Mucosa of stomach (tissue), 1 donor: Measurements from ENCODE around the gene ZNF483.
A peak's percentile ranks its signal among the peaks of the same experiment; 100 is the strongest.
"Not testable (repeated sequence)": the region's sequence is repeated elsewhere in the genome, so short reads cannot be mapped to it uniquely, and the experiment has no call there.

Experiments
- H3K27me3 ChIP-seq: one replicate; pipeline ENCODE4 v1.7.0; 2013; ENCODE audit warnings: mild to moderate bottlenecking, low read length; ENCODE audit not compliant: control insufficient read depth, insufficient read depth
- H3K36me3 ChIP-seq: one replicate; pipeline ENCODE4 v1.7.0; 2013; ENCODE audit warnings: low read length; ENCODE audit not compliant: control insufficient read depth, insufficient read depth
- H3K4me1 ChIP-seq: one replicate; pipeline ENCODE4 v1.7.0; 2013; ENCODE audit warnings: mild to moderate bottlenecking, low read length; ENCODE audit not compliant: control insufficient read depth, insufficient read depth
- H3K4me3 ChIP-seq: one replicate; pipeline ENCODE4 v1.7.0; 2013; ENCODE audit warnings: low read length
- H3K9ac ChIP-seq: one replicate; pipeline ENCODE4 v1.7.0; 2013; ENCODE audit warnings: mild to moderate bottlenecking, low read length, moderate library complexity
- H3K9me3 ChIP-seq: one replicate; pipeline ENCODE4 v1.7.0; 2013; ENCODE audit warnings: mild to moderate bottlenecking, low read length, moderate library complexity; ENCODE audit not compliant: control insufficient read depth
- donor health status: Pancreatic carcinoma.

The ZNF483 gene

DNA sequence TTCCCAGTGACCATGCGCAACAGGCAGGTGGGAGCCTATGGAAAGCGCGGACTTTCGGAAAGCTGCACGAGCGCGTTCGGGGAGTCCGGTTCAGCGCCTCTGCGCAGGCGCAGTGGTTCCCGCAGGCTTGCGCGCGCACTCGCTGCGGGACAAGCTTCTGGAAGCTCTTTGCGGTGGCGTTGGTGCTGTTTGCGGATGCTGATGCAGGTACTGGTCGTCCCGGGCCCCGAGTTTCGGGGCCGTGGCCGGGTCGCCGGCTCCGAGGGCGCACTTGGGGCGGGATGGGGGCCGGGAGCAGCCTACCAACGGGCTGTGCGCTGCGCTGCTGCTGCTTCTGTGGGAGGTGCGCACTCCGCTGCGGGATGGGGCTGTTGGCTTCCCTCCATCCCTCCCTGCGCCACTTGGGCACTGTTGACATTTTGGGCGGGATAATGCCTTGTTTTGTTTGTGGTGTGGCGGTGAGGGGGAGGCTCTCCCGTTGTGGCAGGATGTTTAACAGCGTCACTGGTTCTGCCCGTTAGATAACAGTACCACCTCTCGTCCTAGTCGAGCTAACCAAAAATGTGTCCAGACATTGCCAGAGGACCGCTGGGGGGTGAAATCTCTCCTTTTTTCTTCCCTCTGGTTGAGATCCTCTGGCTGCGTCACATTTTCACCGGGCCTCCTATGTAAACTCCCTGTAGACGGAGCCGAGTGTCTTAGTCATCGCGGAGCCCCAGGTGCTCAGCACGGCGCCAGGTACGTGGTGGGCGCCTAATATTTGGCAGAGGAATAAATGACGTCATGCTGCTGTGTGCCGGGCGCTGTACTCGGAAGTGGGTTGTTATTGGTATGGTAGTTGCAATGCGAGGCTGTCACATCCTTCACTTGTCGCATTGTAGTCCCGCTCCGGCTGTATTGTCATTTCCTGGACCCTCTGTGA lies at the start of gene ZNF483:
TSS of gene ZNF483 (plus strand) at position 124 of the 922 bp plus-strand sequence. CDS start 2,217 bp downstream, outside the sequence.
- Histone ChIP-seq H3K9me3 (no peaks in the 10 kb centered on the region), H3K9ac (peak within 1 kb of the TSS; percentile 80), H3K27me3 (no peaks in the 10 kb centered on the region), H3K4me1 (no peaks in the 10 kb centered on the region), H3K4me3 (peak within 1 kb of the TSS; percentile 87), H3K36me3 (no peaks in the 10 kb centered on the region)

DNA sequence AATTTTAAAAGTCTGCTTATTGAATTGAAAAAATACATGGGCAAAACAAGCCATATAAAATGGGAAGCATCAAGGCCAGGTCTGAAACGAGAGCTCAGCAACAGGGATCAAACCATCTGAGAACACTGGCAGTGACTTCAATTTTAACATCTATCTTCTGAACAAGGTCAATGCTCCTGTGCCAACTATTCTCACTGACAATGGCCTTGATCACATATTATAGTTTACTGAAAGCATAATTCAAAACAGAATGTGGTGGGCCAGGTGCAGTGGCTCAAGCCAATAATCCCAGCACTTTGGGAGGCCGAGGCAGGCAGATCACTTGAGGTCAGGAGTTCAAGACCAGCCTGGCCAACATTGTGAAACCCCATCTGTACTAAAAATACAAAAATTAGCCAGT lies 49.8 kb upstream of the ZNF483 start:
- H3K9ac ChIP-seq: no peak overlapping the region
- peaks cover 5% of the 10 kb centered on the region for H3K4me1 ChIP-seq
- H3K4me3 ChIP-seq: no peak overlapping the region
- H3K36me3 ChIP-seq: no peaks in the 10 kb centered on the region
- H3K9me3 ChIP-seq: no peaks in the 10 kb centered on the region
- H3K27me3 ChIP-seq: no peaks in the 10 kb centered on the region

DNA sequence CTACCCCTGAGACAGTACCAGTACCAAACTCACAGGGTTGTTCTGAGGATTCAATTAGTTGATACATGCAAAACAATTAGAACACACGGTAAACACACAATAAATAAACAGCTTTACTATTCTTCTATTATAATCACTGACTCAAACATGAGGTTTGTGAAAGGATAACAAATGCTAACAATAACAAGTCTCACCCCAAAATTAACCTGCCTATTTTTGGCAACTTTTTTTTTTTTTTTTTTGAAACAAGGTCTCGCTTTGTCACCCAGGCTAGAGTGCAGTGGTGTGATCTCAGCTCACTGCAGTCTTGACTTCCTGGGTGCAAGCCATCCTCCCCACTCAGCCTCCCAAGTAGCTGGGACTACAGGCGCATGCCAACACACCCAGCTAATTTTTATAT lies 47.3 kb upstream of the ZNF483 start:
- Histone ChIP-seq H3K9me3 (no peaks in the 10 kb centered on the region), H3K27me3 (no peaks in the 10 kb centered on the region), H3K4me3 (no peak overlapping the region), H3K4me1 (no peaks in the 10 kb centered on the region), H3K36me3 (no peaks in the 10 kb centered on the region), H3K9ac (no peak overlapping the region)

DNA sequence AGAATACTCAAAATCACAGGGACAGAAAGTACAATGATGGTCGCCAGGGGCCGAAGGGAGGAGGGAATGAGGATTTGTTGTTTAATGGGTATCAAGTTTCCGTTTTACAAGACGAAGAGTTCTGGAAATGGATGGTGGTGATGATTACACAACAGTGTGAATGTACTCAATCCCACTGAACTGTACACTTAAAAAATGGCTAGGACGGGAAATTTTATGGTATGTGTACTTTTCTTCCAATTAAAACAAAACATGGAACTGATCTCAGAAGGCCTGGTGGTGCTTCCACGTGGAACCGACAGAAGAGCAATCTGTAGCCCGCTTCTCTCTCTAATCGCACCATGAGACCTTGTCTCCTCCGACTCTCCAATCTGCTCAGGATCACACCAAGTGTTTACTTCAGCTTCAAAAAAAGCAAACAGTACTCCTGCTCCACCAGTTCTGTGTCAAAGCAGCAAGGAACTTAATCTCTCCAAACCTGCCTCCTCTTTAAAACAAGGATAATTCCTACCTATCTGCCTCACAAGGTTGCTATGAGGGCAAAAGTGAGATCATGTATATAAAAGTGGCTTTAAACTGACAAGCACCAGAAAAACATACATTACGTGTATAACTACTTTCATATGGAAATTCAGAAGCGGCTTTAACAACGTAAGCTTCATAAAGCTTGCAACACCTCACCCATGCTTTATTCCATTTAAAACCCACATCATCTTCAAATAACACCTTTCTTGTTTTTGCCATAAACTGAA lies 42.9 kb upstream of the ZNF483 start:
- Histone ChIP-seq H3K27me3 (no peaks in the 10 kb centered on the region), H3K9ac (peak overlapping the region; percentile 98), H3K9me3 (no peaks in the 10 kb centered on the region)

DNA sequence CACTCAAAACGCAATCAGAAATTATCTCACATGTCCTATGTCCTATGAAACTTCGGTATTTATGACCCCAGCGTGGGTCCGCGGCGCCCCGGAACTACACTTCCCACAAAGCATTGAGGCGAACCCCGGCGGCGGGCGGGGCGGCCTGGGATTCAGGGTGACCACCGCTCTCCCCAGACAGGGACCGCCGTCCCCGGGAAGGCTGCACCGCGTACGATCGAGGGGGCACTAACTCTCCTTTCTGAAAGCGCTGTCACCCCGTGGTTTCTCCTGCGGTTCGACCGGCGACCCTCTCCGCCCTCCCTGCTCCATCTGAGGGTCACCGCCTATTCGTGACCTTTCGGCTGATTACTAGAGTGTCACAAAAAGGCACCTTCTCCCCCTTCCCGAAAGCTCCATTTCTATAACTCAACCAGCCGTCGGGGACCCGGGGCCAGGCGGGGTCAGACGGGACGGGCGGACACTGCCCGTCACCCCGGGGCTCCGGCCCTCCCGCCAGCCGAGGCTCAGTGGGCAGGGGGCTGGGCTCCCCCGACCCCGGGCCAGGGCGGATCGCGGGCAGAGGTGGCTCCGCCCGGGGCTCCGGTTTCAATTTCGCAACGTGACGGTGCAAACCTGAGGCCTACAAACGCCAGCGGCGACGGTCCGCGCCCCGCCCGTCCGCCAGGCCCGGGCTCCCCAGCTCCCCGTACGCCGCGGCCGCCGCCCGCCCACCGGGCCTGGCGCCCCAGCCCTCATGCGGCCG lies 42.1 kb upstream of the ZNF483 start:
- H3K9me3 ChIP-seq: no peaks in the 10 kb centered on the region
- peak overlapping the region; percentile 98 for H3K9ac ChIP-seq
- H3K4me1 ChIP-seq: no peaks in the 10 kb centered on the region
- peak overlapping the region; percentile 78 for H3K4me3 ChIP-seq
- H3K36me3 ChIP-seq: no peaks in the 10 kb centered on the region
- no peaks in the 10 kb centered on the region for H3K27me3 ChIP-seq

More for the DNA sequence above, 42.9 kb upstream of the ZNF483 start:
- H3K36me3 ChIP-seq: no peaks in the 10 kb centered on the region
- H3K4me1 ChIP-seq: no peaks in the 10 kb centered on the region
- H3K4me3 ChIP-seq: peak overlapping the region; percentile 78

DNA sequence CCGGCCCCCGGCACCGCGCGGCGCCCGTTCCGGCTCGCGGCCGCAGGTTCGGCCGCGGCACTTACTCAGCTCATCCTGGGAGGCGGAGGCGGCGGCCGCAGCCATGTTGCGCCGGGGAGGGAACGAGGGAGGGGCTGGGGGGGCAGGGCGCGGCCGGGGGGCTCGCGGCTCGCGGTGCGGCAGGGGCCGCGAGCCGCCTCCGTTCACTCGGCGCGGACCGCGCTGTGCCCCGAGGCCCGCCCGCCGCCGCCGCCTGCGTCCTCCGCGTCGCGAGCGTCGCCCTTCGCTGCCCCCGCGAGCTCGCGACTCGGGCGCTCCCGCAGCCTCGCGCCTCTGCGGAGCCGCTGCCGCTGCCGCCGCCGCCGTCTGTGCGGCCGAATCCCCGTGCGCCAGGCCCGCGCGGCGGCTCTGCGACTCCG lies 41.5 kb upstream of the ZNF483 start:
- H3K9me3 ChIP-seq: no peaks in the 10 kb centered on the region
- no peaks in the 10 kb centered on the region for H3K36me3 ChIP-seq
- H3K9ac ChIP-seq: no peak overlapping the region
- H3K27me3 ChIP-seq: no peaks in the 10 kb centered on the region
- no peak overlapping the region for H3K4me3 ChIP-seq
- no peaks in the 10 kb centered on the region for H3K4me1 ChIP-seq

DNA sequence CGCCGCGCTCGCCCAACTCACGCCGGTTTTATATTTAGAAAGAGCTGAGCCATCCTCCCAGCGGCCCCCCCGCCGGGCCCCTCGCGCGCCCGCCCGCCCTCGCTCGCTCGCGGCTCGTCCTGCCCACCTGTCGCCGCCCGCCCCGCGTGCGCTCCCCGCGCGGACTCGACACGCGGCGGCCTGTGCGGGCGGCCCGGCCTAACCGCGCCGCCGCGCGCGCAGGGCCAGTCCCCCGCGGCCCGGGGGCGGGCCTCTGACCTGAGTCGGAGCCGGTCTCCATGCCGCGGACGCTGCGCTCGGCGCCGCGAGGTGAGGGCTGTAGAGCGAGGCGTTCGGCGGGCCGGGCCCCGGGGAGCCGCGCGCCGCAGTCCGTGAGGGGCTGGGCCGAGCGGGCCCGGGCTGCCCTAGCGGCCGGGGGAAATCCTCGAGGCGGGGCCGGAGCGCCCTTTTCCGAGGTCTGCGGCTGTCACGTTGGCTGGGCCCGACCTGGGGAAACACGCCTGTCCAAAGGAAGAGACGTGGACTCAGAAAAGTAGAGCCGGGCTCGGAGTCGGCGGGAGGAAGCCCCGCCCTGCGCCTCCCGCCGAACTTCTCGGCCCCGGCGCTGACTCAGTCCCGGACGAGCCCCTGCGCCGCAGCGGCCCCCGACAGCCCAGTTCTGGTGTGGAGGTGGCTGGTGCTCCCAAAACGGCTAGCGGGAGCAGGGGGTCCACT lies 41.0 kb upstream of the ZNF483 start, which contains the start of gene ECPAS:
TSS of gene ECPAS (minus strand) at position 526 of the 714 bp plus-strand sequence. CDS start 11,465 bp downstream, outside the sequence.
- peak within 1 kb of the TSS; percentile 57 for H3K4me3 ChIP-seq
- H3K9me3 ChIP-seq: no peaks in the 10 kb centered on the region
- peak within 1 kb of the TSS; percentile 98 for H3K9ac ChIP-seq
- H3K4me1 ChIP-seq: no peaks in the 10 kb centered on the region
- H3K36me3 ChIP-seq: no peaks in the 10 kb centered on the region
- no peaks in the 10 kb centered on the region for H3K27me3 ChIP-seq

DNA sequence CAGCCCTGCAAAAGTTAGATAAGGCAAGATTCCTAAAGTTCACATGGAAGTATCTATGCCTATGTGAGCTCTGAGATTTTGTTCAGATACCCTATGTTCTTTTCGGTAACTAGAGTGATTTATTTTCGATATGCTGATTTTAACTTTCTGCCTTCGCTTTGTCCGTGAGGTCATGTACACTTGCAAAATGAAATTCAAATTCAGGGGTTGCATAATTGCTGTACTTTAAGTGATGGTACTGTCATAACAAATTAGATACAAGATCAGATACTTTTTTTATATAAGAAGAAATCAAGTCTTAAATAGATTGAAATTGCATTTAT lies 40.4 kb upstream of the ZNF483 start:
- Histone ChIP-seq H3K4me1 (no peaks in the 10 kb centered on the region), H3K9me3 (no peaks in the 10 kb centered on the region), H3K27me3 (no peaks in the 10 kb centered on the region), H3K4me3 (peak overlapping the region; percentile 57), H3K9ac (peak overlapping the region; percentile 80), H3K36me3 (no peaks in the 10 kb centered on the region)

DNA sequence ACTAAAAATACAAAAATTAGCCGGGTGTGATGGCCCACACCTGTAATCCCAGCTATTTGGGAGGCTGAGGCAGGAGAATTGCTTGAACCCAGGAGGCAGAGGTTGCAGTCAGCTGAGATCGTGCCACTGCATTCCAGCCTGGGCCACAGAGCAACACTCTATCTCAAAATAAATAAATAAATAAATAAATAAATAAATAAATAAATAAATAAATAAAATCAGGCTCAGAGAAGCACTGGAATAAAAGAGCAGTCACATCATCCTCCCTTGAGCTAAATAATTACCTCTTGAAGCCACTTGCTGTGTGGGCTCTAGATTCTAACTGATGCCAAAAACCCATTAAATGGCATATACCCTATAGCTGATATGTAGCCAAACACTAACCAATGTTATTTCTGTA lies 27.8 kb upstream of the ZNF483 start:
- not testable (repeated sequence) for H3K4me1 ChIP-seq

DNA sequence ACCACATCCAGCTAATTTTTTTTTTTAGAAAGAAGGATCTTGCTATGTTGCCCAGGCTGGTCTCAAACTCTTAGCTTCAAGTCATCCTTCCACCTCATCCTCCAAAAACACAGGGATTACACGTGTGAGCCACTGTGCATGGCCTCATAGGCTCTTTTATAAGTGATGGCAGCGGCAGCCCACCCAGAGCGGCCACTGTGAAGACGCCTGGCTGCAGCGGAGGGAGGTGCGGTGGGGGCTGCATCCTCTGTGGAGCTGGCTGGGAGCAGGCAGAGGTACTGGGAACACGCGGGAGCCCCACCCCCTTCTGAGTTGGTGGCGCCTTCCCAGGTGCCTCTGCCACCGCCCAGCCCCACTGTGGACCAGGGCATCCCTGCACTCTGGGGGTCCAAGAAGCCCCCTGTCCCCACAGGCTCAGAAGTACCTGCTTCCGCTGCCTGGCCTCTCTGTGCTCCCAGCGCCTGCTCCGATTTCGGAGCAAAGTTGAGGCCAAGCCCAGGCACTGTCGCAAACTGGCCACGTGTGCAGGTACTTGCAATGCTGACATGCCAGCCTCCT lies 23.9 kb upstream of the ZNF483 start:
- Histone ChIP-seq H3K36me3 (no peaks in the 10 kb centered on the region), H3K9ac (no peak overlapping the region), H3K4me1 (no peaks in the 10 kb centered on the region), H3K9me3 (no peaks in the 10 kb centered on the region), H3K27me3 (no peaks in the 10 kb centered on the region), H3K4me3 (no peak overlapping the region)

More for the DNA sequence above, 27.8 kb upstream of the ZNF483 start:
- H3K27me3 ChIP-seq, H3K4me3 ChIP-seq, H3K9me3 ChIP-seq, H3K36me3 ChIP-seq, H3K9ac ChIP-seq: not testable (repeated sequence)

DNA sequence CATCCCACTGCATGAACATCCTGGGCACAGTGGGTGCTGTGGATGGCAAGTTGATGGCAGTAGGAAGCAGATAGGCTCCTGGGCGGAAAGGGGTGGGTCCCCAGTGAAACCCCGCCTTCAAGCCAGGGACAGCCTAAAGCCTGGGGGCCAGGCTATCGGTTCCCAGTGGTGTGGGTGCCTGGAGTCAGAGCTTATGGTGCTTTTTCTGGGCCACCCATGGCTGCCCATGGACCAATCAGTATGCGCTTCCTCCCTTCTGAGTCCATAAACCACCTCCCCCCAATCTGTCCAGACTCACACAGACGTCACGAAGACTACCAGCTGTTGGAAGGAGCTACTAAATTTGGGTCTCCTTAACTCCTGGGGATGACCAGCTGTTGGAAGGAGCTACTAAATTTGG lies 23.3 kb upstream of the ZNF483 start:
- Histone ChIP-seq H3K9me3 (no peaks in the 10 kb centered on the region), H3K36me3 (no peaks in the 10 kb centered on the region), H3K27me3 (no peaks in the 10 kb centered on the region), H3K4me1 (no peaks in the 10 kb centered on the region), H3K9ac (no peak overlapping the region), H3K4me3 (no peak overlapping the region)
